AG10803 (cell line): ENCODE data around the gene PARPBP.
A peak's percentile ranks its signal among the peaks of the same experiment; 100 is the strongest.

Source experiments
- DNase-seq: peaks from one replicate; pipeline ENCODE4 v3.0.0; 2010; ENCODE audit warnings: low read depth
- H3K4me3 ChIP-seq: 2 replicates; pipeline ENCODE4 v1.5.1; 2011; ENCODE audit warnings: mild to moderate bottlenecking, low read length, control low read depth
- CTCF ChIP-seq: conservative IDR thresholded peaks from 2 replicates; pipeline ENCODE4 v1.5.1; 2011; ENCODE audit warnings: mild to moderate bottlenecking, low read length, control low read depth, inconsistent platforms

The PARPBP gene

DNA sequence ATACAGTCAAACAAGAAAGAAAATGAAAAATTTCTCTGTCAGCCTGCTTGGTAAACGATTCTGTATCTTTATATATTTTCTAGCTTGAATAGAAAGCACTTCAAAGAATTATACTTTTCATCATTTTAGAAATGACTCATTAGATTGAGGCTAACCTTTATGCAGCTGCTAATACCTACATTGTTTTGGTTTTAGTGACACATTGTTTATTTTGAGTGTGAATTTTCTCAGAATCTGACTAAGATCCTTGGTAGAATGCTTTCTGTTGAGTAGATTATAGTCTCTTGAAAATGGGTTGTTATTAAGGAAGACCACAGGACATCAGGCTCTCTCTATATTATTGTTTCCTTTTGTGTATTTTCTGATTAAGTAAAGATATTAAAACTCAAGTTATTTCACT, 77.8 kb downstream of the PARPBP start, which contains the start of gene PMCH:
PMCH (minus strand) TSS at position 45 of the 400 bp plus-strand sequence. CDS start 63 bp downstream, outside the sequence.
- no peak for DNase-seq
- TF ChIP-seq CTCF: no peak
- no peak within 1 kb of the TSS for H3K4me3 ChIP-seq

DNA sequence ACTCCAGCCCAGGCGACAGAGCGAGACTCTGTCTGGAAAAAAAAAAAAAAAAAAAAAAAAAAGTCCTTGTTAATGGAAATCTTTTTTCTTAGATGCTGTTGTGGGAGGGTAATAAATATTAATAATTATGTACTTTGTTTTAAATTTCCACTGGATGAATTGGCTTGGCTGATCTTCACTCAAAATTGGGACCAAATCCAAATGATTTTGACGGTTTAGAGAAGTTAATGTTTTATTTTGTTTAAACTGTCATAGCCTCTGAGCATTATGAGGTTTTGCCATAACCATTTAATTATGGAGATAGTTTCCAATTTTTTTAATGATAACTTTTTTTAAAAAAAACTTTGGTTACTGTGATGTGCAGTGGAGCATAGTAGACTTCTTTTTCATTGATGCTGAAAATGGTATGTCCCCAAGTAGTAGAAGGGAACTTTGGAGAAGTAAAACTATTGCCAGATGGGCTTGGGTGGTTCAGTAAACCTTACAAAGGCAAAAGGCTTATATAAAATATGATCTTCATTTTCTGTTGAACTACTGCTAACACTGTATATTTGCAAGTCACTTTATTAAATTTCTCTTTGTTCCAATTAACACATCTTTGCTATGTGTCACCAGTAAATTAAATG, 81.6 kb downstream of the PARPBP start:
- no peak for TF ChIP-seq CTCF
- no peak for DNase-seq
- H3K4me3 ChIP-seq: no peak overlapping the region

DNA sequence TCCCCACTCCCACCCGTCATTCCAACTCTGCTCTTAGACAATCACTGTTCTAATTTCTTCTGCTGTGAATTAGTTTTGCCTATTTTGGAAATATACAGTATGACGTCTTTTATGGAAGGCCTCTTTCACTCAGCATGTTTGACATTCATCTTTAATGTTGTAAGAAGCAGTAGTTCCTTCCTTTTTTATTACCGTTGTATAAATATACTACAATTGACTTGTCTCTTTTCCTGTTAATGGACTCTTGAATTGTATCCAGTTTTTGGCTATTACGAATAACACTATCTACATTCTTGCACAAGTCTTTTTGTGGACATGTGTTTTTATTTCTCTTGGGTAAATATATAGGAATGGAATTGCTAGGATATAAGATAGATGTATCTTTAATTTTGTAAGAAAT, 82.6 kb downstream of the PARPBP start:
- no peak overlapping the region for H3K4me3 ChIP-seq
- DNase-seq: no peak

GRCh38 chr12:102204025-102204424, 84.0 kb downstream of the PARPBP start:
- no peak for TF ChIP-seq CTCF
- no peak for DNase-seq
- no peak overlapping the region for H3K4me3 ChIP-seq

More for the DNA sequence above, 82.6 kb downstream of the PARPBP start:
- TF ChIP-seq CTCF: no peak

GRCh38 chr12:102215992-102216691, 96.2 kb downstream of the PARPBP start:
- TF ChIP-seq CTCF: no peak
- DNase-seq: peak; percentile 56
- no peak overlapping the region for H3K4me3 ChIP-seq

GRCh38 chr12:102220736-102221135, 100.8 kb downstream of the PARPBP start:
- no peak for DNase-seq
- TF ChIP-seq CTCF: no peak
- H3K4me3 ChIP-seq: no peak overlapping the region

DNA sequence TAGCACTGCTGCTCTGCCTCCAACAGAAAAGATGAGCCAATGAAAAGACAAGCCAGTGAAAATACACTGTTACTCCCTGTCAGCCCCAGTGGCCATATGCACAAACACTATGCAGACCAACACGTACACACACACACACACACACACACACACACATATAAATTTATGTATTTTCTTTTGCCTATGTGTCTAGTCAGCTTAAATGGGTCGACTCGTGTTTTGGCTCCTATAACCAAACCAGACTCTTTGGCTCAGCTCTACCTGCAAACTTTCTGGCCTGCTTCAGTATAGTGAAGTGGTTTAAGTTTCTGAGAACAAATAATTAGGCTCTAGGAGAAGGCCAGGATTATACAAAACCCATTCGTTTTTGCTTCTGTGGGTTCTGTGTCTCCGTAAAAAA, 108.0 kb downstream of the PARPBP start:
- TF ChIP-seq CTCF: no peak
- H3K4me3 ChIP-seq: no peak overlapping the region

More for the DNA sequence above, 108.0 kb downstream of the PARPBP start:
- DNase-seq: no peak
